Hematopoietic multipotent progenitor cell (in vitro differentiated cells): ENCODE measurements around the gene DLEC1. TPM values are rescaled to one million over a fixed set of nuclear protein-coding genes. Genes with fewer than 3 reads are reported as not detected.
A peak's percentile ranks its signal among the peaks of the same experiment; 100 is the strongest.

ENCODE experiments used
- DNase-seq, 3 donors: peaks; one replicate each; pipeline ENCODE4 v3.0.0-alpha.2; 2011 to 2015; ENCODE audit warnings: low read depth in 2 of 3, low spot score in 2 of 3
- total RNA-seq: library from RNA; depleted of rRNA; stranded (reverse); fragments of >200 nt; gene quantifications from one replicate; pipeline ENCODE4 v1.2.3, GENCODE V29; 2012

DLEC1 gene
- 0.54 TPM for total RNA-seq

GRCh38 chr3:38039101-38039898, at the start of gene DLEC1:
Gene DLEC1, plus strand, starts transcription at chr3:38039208. Its CDS starts 18 bp downstream, at chr3:38039226.
- DNase-seq: peak; percentile 76 to 79 (median 77)

GRCh38 chr3:37989821-37990480, 49.1 kb upstream of the DLEC1 start:
- DNase-seq: no peak

- DNase-seq: no peak
These were observed 48.5 kb upstream of the DLEC1 start, which contains the start of gene VILL for GRCh38 chr3:37990527-37990926. Gene VILL, plus strand, starts transcription at chr3:37990786. Its CDS starts 2,887 bp downstream, at chr3:37993673.

GRCh38 chr3:37991109-37991508, 47.9 kb upstream of the DLEC1 start:
- no peak for DNase-seq

- no peak for DNase-seq
These were observed 47.2 kb upstream of the DLEC1 start for GRCh38 chr3:37991823-37992222.

- no peak for DNase-seq
These were observed 46.5 kb upstream of the DLEC1 start for GRCh38 chr3:37992271-37993066.

GRCh38 chr3:37993067-37993455, 45.9 kb upstream of the DLEC1 start:
- no peak for DNase-seq

- DNase-seq: no peak
These were observed 45.6 kb upstream of the DLEC1 start for GRCh38 chr3:37993460-37993819.

GRCh38 chr3:37993820-37994638, 45.0 kb upstream of the DLEC1 start:
- peak; percentile 34 to 57 (median 48) for DNase-seq

- no peak for DNase-seq
These were observed 44.4 kb upstream of the DLEC1 start for GRCh38 chr3:37994639-37994972.

GRCh38 chr3:37995652-37996641, 43.1 kb upstream of the DLEC1 start:
- no peak for DNase-seq

GRCh38 chr3:37996785-37997301, 42.2 kb upstream of the DLEC1 start:
- DNase-seq: peak; percentile 70 to 87 (median 76)

GRCh38 chr3:37997342-37997741, 41.7 kb upstream of the DLEC1 start:
- DNase-seq: no peak

- DNase-seq: no peak
These were observed 41.1 kb upstream of the DLEC1 start for GRCh38 chr3:37997791-37998370.

GRCh38 chr3:37999836-38000235, 39.2 kb upstream of the DLEC1 start:
- no peak for DNase-seq

- no peak for DNase-seq
These were observed 38.6 kb upstream of the DLEC1 start for GRCh38 chr3:38000242-38000916.

GRCh38 chr3:38000965-38001455, 38.0 kb upstream of the DLEC1 start:
- no peak for DNase-seq

GRCh38 chr3:38001456-38002081, 37.4 kb upstream of the DLEC1 start:
- no peak for DNase-seq
